A549 (cell line): ENCODE data around the gene FAM53B. TPM values are rescaled to one million over a fixed set of nuclear protein-coding genes. Genes with fewer than 3 reads are reported as not detected.

Experiments
- ATAC-seq, 2 experiments: fragments of 200-7000 bp in 1 of 2; fragments of >200 bp in 1 of 2; cut with Nextera tagmentation in 1 of 2; cut with Tn5 transposase in 1 of 2; 3 replicates each; pipeline versions ENCODE4 v1.8.0 to v1.9.1; 2018 to 2020; ENCODE audit warnings: mild to moderate bottlenecking in 1 of 2, moderate library complexity in 1 of 2
- CTCF ChIA-PET: fragments of 300-600 bp; sonication (Branson Sonifier 250); formaldehyde crosslinking; extraction: SDS; loops from one replicate; lab custom pipeline; 2021; ENCODE audit warnings: antibody characterized with exemption, inconsistent platforms; lab: Yijun Ruan, JAX
- POLR2A ChIA-PET: fragments of 350-600 bp; formaldehyde crosslinking; extraction: SDS; loops from one replicate; lab custom pipeline; 2021; ENCODE audit warnings: antibody characterized with exemption, inconsistent platforms; lab: Yijun Ruan, JAX
- DNase-seq, 2 experiments: peaks; one replicate each; pipeline versions ENCODE4 v3.0.0 to v3.0.0-alpha.2; 2011 to 2016; ENCODE audit warnings: low read depth in 1 of 2, low spot score in 1 of 2
- FAIRE-seq: peaks from 2 replicates; lab custom pipeline; 2011; peaks lifted over from hg19 to GRCh38; lab: Jason Lieb, UNC
- H3K27ac ChIP-seq, 2 experiments: fragments of >200 bp; sonication (Bioruptor Twin); formaldehyde crosslinking; 3 replicates each; pipeline ENCODE4 v1.5.1; 2016 to 2017
- H3K4me1 ChIP-seq: fragments of >200 bp; sonication (Bioruptor Twin); formaldehyde crosslinking; 3 replicates; pipeline ENCODE4 v1.6.1; 2016
- H3K4me2 ChIP-seq: fragments of >200 bp; sonication (Bioruptor Twin); formaldehyde crosslinking; 3 replicates; pipeline ENCODE4 v1.6.1; 2016
- H3K4me3 ChIP-seq: fragments of >200 bp; sonication (Bioruptor Twin); formaldehyde crosslinking; 3 replicates; pipeline ENCODE4 v1.5.1; 2016
- H3K9me3 ChIP-seq: fragments of >200 bp; sonication (Bioruptor Twin); formaldehyde crosslinking; 3 replicates; pipeline ENCODE4 v1.6.1; 2016
- CBX2 ChIP-seq: fragments of 200-600 bp; sonication (generic); IDR thresholded peaks from 2 replicates; pipeline ENCODE4 v1.6.1; 2016; ENCODE audit warnings: low read depth, mild to moderate bottlenecking, borderline replicate concordance
- EHMT2 ChIP-seq: fragments of 200-600 bp; sonication (generic); IDR thresholded peaks from 2 replicates; pipeline ENCODE4 v1.6.1; 2016; ENCODE audit warnings: antibody characterized with exemption, low read depth, mild to moderate bottlenecking, moderate library complexity
- ELK1 ChIP-seq: fragments of 150-350 bp; IDR thresholded peaks from 2 replicates; pipeline ENCODE4 v1.6.1; 2014; ENCODE audit warnings: low read depth, mild to moderate bottlenecking, low read length
- EP300 ChIP-seq, 2 experiments: fragments of >200 bp; sonication (Bioruptor Twin); formaldehyde crosslinking; IDR thresholded peaks; 2 replicates in 1 of 2; 3 replicates in 1 of 2; pipeline ENCODE4 v1.6.1; 2016 to 2017
- ESRRA ChIP-seq: fragments of 150-350 bp; IDR thresholded peaks from 2 replicates; pipeline ENCODE4 v1.6.1; 2014; ENCODE audit warnings: mild to moderate bottlenecking, low read length, borderline replicate concordance
- FOXS1 ChIP-seq: fragments of 250-450 bp; sonication (Bioruptor Pico); IDR thresholded peaks from 2 replicates; pipeline ENCODE4 v1.5.0; 2020; ENCODE audit warnings: mild to moderate bottlenecking, moderate library complexity
- GATA3 ChIP-seq: IDR thresholded peaks from 2 replicates; pipeline ENCODE4 v1.6.1; 2012; ENCODE audit warnings: borderline replicate concordance
- HES2 ChIP-seq: fragments of >200 bp; sonication (Bioruptor Twin); formaldehyde crosslinking; IDR thresholded peaks from 2 replicates; pipeline ENCODE4 v1.6.1; 2016
- HEYL ChIP-seq: fragments of 250-450 bp; sonication (Bioruptor Pico); IDR thresholded peaks from 2 replicates; pipeline ENCODE4 v1.8.0; 2021; ENCODE audit warnings: mild to moderate bottlenecking, moderate library complexity
- HMGXB4 ChIP-seq: fragments of 250-450 bp; sonication (Bioruptor Pico); IDR thresholded peaks from 2 replicates; pipeline ENCODE4 v1.5.0; 2021; ENCODE audit warnings: mild to moderate bottlenecking, moderate library complexity, borderline replicate concordance
- HOXA7 ChIP-seq: fragments of 250-450 bp; sonication (Bioruptor Pico); IDR thresholded peaks from 2 replicates; pipeline ENCODE4 v1.5.0; 2020; ENCODE audit warnings: mild to moderate bottlenecking, moderate library complexity
- HOXB5 ChIP-seq: fragments of 250-450 bp; sonication (Bioruptor Pico); IDR thresholded peaks from 2 replicates; pipeline ENCODE4 v1.5.0; 2020; ENCODE audit warnings: mild to moderate bottlenecking, moderate library complexity
- JUN ChIP-seq, 2 experiments: fragments of >200 bp; sonication (Bioruptor Twin); formaldehyde crosslinking; IDR thresholded peaks; 2 replicates in 1 of 2; 3 replicates in 1 of 2; pipeline ENCODE4 v1.6.1; 2016 to 2017
- KDM5A ChIP-seq: fragments of 200-600 bp; sonication (generic); IDR thresholded peaks from 2 replicates; pipeline ENCODE4 v1.6.1; 2016; ENCODE audit warnings: antibody characterized with exemption, mild to moderate bottlenecking
- MAX ChIP-seq: IDR thresholded peaks from 2 replicates; pipeline ENCODE4 v1.6.1; 2012
- MYC ChIP-seq: IDR thresholded peaks from 2 replicates; pipeline ENCODE4 v1.6.1; 2012; ENCODE audit warnings: mild to moderate bottlenecking, inconsistent platforms, low read length, improper control_type of control experiment, borderline replicate concordance
- PBX3 ChIP-seq: IDR thresholded peaks from 2 replicates; pipeline ENCODE4 v1.6.1; 2012
- PHF8 ChIP-seq: fragments of 200-600 bp; sonication (generic); IDR thresholded peaks from 2 replicates; pipeline ENCODE4 v1.6.1; 2016; ENCODE audit warnings: low read depth, mild to moderate bottlenecking, antibody characterized with exemption, moderate library complexity, borderline replicate concordance
- RFX5 ChIP-seq: fragments of 450-650 bp; IDR thresholded peaks from 2 replicates; pipeline ENCODE4 v1.7.1; 2014; ENCODE audit warnings: antibody characterized with exemption, mild to moderate bottlenecking, moderate library complexity
- SMC3 ChIP-seq: fragments of >200 bp; sonication (Bioruptor Twin); formaldehyde crosslinking; IDR thresholded peaks from 3 replicates; pipeline ENCODE4 v1.6.1; 2018; ENCODE audit warnings: inconsistent platforms
- TP53 ChIP-seq: fragments of 250-450 bp; sonication (Bioruptor Pico); IDR thresholded peaks from 2 replicates; pipeline ENCODE4 v1.5.0; 2021; ENCODE audit warnings: mild to moderate bottlenecking, moderate library complexity
- ZFP36 ChIP-seq: fragments of 450-650 bp; IDR thresholded peaks from 2 replicates; pipeline ENCODE4 v1.6.1; 2014; ENCODE audit warnings: borderline replicate concordance; ENCODE audit not compliant: partially characterized antibody
- WGBS: methylation state at CpG from one replicate; pipeline ENCODE4 v1.1.6; 2017; ENCODE audit errors: missing lambda C conversion rate; 5-methylcytosine and 5-hydroxymethylcytosine counted together
- polyA plus RNA-seq, 4 experiments: library from polyadenylated mRNA; depleted of rRNA in 3 of 4; stranded (reverse); fragments of >200 nt; fragmentation: RNase III in 1 of 4; extraction: RNeasy Plus Mini Kit Qiagen cat#74134 plus additional on column Dnase treatment in 1 of 4; gene quantifications; 2 replicates in 3 of 4; 3 replicates in 1 of 4; pipeline ENCODE4 v1.2.3, GENCODE V29; 2011 to 2017

FAM53B gene
- polyA plus RNA-seq, 2 of the 4 experiments (the other 2 are of a cell fraction), result 5.1 to 8.5 TPM

- no peak for ATAC-seq
- CTCF ChIA-PET, result interaction anchor here (1.3 kb wide), 1 partner anchor 11 kb away, joined by 4 read pairs; no protein-coding TSS in a partner anchor
Measured at GRCh38 chr10:124642088-124642710, 102.0 kb downstream of the FAM53B start.

GRCh38 chr10:124641282-124642087 is 102.7 kb downstream of the FAM53B start:
- ATAC-seq, result no peak
- POLR2A ChIA-PET, result no interaction called here

More at GRCh38 chr10:124642088-124642710, 102.0 kb downstream of the FAM53B start:
- no peak for DNase-seq
- FAIRE-seq, result no peak
- TF ChIP-seq HEYL, result no peak
- TF ChIP-seq KDM5A, result no peak
- TF ChIP-seq EP300 (IDR thresholded peaks at IDR 0.05), result no peak
- no peak for TF ChIP-seq HOXB5 (CRISPR knock-in tag)
- no peak for TF ChIP-seq MYC
- TF ChIP-seq PHF8, result no peak
- no peak for TF ChIP-seq CBX2
- TF ChIP-seq ELK1, result no peak
- no peak for TF ChIP-seq HOXA7 (CRISPR knock-in tag)
- TF ChIP-seq ZFP36, result no peak
- no peak for TF ChIP-seq RFX5
- no peak for TF ChIP-seq MAX
- H3K4me2 ChIP-seq, result no peak overlapping the region
- H3K9me3 ChIP-seq, result no peaks in the 10 kb centered on the region
- peaks cover 10% of the 10 kb centered on the region for H3K4me1 ChIP-seq
- POLR2A ChIA-PET, result no interaction called here
- no peak overlapping the region for H3K27ac ChIP-seq
- H3K4me3 ChIP-seq, result no peak overlapping the region
- 92% methylated on average over 20 of the region's 20 CpGs for WGBS

More at GRCh38 chr10:124641282-124642087, 102.7 kb downstream of the FAM53B start:
- FAIRE-seq (no peak), DNase-seq (no peak)
- Histone ChIP-seq H3K27ac (no peak overlapping the region), H3K4me1 (peaks cover 3% of the 10 kb centered on the region), H3K9me3 (no peaks in the 10 kb centered on the region), H3K4me2 (no peak overlapping the region), H3K4me3 (no peak overlapping the region)
- WGBS, result 83% methylated on average over 15 of the region's 15 CpGs
- TF ChIP-seq PBX3 (no peak), ESRRA (no peak), MAX (no peak), HES2 (no peak), EP300 (IDR thresholded peaks at IDR 0.05) (no peak), GATA3 (no peak), MYC (no peak), JUN (IDR thresholded peaks at IDR 0.05) (no peak), TP53 (CRISPR knock-in tag) (no peak), FOXS1 (no peak), SMC3 (no peak), HMGXB4 (CRISPR knock-in tag) (no peak), EHMT2 (no peak), ELK1 (no peak)
- CTCF ChIA-PET, result interaction anchor here (1.3 kb wide), 1 partner anchor 12 kb away, joined by 4 read pairs; no protein-coding TSS in a partner anchor
